ENCODE measurements around the gene PRKAG1.
A peak's percentile ranks its signal among the peaks of the same experiment; 100 is the strongest.

PRKAG1 gene

GRCh38 chr12:49000346-49000745 is 18.2 kb downstream of the PRKAG1 start:
- no peak for DNase-seq

DNA sequence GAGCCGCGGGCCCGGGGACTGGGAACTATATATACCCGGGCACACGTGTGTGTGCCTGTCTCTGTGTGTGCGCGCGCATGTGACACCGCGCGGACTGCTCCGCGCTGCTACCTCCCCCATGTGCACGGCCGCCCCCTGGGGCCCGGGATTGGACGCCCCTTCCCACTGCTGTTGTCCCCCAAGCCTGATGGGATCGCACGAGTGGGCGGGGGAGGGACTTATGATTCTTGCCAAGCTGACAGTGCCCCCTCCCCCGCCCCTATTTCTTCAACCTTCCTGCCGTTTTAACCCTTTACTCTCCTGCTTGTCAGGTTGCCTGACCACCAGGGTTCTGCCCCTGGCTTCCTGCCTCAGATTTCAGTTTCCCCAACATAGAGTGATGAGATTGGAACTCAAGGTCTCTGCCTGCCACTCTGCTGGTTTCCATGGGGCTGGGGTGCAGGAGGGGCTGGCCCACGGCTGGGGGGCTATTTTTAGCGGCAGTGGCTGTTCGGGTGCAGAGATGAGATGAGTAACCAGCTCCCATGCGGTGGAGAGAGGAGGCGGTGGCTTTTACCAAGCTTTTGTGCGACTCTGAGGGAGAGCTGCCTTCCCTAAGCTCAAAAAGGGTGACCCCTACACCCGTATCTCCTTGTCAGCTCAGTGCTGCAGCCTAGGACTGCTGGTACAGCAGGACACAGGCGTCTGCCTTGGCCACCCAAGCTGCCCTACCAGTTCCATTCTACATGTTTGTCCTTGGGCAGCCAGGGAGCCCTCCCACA is 19.0 kb downstream of the PRKAG1 start, which contains the start of gene DDN:
TSS of gene DDN (minus strand) at position 5 of the 761 bp plus-strand sequence. CDS start 88 bp downstream, outside the sequence.
- peak; percentile 46 for DNase-seq

DNA sequence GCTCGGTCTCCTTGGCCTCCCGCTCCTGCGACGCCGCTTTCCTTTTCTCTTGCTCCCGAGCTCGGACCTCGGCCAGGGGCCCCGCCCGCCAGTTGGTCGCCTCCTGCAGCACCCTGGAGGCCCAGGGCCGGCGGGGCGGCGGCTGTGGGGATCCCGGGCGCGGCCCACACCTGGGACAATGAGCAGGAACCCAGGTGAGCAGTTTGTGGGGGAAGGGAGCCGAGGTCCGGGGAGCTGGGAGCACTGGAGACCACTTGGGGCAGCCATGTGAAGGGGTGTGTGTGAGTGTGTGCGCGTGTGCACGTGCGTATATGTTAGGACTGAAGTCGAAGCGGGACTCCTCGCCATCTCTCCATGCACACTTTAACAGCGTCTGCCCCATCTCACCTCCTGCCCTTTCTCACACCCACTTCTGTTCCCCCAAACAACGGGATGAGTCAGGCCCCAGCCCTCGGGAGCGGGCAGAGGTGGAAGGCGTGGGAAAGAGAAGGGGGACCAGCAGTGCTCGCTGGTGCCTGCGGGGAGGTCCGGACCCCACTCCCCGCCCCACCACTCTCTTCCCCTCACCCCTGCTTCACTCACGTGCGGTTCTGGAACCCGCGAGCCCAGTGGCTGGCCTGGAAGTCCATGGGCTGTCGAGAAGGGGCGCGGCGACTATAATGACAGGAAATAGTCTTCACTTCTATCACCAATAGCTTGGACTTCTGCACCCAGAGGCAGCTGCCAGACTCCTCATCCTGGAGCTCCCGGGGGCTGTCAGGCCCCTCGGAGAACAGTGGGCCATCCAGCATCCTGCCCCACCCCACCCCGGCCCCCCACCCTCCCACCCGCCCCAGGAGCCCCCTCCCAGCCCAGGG is 19.9 kb downstream of the PRKAG1 start:
- peak in 1 of 2 donors; percentile 25 for DNase-seq

DNA sequence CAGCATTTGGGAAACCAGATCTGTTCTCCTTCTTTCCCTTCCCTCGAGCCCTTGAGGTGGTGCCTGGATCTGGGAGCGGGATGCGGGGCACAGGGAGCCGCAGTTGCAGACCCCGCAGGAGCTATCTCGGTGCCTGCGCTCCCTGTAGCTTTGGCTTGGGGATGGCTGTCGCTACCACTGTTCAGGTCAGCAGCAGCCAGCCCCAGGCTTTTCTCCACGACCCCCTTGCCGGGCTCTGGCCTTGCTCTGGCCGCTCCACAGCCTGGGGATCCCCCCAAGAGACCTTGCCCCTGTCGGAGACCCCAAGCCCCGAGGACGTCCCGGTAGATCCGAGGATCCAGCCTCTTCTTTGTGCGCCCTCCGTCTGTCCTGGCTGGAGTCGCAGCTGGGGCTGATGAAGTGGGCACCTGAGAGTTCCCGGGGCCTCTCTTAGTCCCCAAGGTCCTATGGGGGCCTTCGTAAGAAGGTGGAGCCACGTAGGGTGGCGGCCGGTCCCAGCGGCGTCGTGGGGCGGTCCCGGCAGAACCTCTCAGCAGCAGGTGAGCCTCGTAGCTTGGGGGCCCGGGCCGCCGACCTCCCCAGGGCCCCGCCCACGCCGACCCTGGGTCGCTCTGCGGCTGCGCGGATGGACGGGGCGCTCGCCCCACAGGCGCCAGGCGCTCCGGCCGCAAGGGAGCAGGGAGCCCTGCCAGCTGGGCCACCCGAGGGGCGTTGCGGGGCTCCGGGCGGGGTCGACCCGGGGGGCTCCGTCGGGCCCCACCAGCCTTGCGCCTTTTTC is 20.7 kb downstream of the PRKAG1 start:
- peak; percentile 37 to 56 for DNase-seq

DNA sequence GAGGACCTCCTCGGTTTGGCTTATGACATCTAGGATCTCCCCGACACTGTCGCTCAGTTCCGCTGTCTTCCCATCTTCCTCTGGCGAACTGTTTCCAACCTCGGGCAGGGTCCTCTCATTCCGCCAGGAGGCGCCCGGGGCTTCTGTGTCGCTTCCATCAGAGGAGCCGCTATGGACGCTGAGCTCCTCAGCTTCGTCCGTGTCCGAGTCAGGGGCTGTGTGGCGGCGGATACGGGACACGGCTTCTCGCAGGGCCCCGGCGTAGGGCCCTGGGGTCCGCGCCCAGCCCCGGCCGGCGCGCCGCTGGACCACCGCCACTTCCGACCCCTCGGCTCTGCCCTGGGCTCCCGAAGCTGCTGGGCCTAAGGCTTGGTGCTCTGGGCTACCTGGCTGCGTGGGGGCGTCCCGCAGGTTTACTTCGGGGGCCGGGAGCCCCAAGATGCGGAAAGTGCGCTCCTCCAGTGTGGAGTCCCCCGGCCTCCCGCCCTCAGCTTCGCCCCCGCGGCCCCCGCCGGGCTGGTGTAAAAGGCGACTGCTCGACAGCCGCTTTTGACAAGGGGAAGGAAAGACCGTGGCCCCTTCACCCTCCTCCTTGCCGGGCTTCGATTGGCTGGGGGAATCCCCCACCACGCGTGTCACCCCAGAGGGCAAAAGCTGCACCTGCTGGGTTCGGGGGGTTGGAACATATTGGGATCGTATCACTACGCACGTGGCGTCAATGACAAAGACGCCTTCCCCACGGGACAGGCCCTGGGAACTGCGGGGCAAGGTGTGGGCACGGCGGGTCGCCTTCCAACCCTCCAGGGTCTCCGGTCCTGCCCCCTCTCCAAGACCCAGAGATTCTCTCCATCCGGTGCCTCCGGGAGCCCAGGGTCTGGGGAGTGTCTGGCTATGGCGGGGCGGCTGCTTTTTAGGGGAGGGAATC is 21.5 kb downstream of the PRKAG1 start:
- peak; percentile 69 to 75 for DNase-seq

DNA sequence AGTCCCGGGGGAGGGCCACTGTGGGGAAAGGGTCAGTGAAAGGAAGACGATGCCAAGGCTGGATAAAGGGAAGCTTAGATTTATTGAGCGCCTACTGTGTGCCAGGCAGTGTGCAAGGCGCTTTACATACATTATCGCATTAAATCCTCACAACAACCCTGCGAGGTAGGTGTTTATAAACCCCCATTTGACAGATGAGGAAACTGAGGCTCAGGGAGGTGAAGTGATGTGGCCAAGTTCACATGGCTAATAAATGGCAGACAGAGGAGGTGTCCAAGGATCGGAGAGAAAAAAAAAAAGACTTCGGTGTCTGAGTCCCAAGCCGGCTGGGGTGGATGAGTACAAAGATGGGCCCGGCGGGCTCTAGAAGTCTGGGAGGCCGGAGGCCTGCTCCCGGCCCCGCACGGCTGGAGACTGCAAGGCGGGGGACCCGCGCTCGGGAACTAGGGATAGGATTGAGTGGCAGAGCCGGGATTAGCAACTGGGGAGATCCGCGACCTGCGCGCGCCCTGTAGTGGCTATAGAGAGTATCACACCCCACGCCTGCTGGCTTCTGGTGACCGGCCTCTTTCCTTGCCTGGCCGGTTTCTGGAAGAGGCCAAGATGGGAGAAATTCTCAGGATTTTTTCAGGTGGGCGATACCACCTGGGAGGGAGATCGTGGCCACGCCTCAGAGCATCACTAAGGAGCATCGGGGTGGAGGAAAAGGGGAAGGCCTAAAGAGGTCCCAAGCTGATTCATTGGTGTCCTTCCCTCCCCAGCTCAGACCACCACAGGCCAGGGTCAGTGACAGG is 23.3 kb downstream of the PRKAG1 start:
- DNase-seq, result peak; percentile 53 to 54

DNA sequence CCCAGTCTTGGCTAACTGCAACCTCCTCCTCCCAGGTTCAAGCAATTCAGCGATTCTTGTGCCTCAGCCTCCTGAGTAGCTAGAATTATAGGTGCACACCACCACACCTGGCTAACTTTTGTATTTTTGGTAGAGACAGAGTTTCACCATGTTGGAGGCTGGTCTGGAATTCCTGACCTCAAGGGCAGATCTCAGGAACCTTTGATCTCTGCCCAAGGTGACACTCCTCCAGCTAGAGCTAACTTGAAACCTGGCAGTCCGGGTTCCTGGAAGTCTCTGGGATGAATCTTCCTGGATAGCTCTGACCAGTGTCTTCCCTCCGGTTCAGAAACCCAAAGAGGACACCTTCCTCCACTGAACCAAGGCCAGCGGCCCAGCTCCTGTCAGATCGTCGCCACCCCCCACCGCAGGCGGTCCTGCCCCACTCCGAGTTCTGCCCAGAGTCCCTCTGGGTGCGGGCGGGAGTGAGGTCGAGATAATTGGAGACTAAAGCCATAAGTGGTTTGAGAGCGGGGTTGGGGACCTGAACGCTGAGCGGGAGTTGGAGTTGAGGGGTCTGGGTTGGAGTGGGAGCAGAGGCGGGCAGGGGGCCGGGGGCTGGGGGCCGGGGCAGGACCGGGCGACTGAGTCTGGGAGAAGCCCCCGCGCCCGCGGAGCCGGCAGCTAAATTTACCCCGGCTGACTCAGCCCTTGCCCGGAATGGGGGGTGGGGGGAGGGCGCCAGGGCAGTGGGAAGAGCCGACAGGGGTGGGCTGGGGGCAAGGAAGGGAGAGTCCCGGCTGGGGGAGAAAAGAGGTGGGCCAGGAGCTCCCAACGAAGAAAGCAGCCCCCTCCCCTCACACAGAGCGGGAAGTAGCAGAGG is 24.1 kb downstream of the PRKAG1 start:
- no peak for DNase-seq

DNA sequence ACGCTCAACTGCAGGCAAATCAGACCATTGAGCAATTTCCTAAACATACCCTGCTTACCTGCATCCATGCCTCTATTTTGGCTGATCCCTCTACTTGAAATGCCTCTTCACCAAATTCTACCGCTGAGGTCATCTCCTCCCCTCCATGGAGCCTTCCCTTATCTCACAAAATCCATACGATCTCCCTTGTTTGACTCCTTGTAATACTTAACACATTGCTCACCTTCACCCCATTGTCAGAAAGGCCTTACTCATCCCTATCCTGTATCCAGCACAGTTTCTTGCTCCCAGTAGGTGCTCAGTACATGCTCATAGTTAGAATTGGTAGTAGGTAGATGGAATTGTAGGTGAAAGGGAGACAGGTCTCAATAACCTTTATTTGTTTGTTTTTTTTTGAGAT is 24.8 kb downstream of the PRKAG1 start:
- no peak for DNase-seq

GRCh38 chr12:48991247-48992050 is 27.1 kb downstream of the PRKAG1 start:
- no peak for DNase-seq

- DNase-seq, result no peak
Observed at GRCh38 chr12:48990552-48990951, 28.0 kb downstream of the PRKAG1 start.

GRCh38 chr12:48988030-48988649 is 30.4 kb downstream of the PRKAG1 start:
- DNase-seq, result peak; percentile 66 to 75

DNA sequence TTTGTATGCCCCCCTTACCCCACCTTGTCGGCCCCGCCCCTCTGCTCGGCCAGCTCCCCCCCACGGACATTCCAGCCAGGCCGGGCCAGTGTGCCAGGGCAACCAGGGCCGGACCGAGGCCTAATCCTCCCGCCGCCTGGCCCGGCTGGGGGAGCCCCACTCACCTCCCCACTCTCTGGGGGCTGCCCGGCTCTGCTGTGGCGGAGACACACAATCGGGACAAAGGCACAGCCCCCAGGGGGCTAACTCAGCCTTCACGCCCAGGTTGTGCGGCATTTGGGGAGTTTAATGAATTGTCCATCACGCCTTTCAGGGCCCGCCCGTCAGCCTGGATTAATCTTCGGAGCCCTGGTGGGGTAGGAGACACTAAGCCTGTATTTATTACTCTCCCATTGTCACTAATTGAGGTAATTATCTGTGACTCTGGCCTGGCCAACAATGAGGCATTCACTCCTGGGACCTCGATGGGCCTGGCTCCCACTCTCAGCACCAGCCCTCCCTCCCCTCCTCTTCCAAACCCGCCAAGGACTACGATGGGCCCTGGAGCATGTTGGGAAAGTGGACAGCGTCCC is 31.8 kb downstream of the PRKAG1 start:
- DNase-seq, result no peak

- DNase-seq, result no peak
Observed at GRCh38 chr12:48985901-48986300, 32.7 kb downstream of the PRKAG1 start.

- DNase-seq, result no peak
Observed at GRCh38 chr12:48985475-48985897, 33.1 kb downstream of the PRKAG1 start.

GRCh38 chr12:48982397-48983080 is 36.0 kb downstream of the PRKAG1 start:
- DNase-seq, result no peak

DNA sequence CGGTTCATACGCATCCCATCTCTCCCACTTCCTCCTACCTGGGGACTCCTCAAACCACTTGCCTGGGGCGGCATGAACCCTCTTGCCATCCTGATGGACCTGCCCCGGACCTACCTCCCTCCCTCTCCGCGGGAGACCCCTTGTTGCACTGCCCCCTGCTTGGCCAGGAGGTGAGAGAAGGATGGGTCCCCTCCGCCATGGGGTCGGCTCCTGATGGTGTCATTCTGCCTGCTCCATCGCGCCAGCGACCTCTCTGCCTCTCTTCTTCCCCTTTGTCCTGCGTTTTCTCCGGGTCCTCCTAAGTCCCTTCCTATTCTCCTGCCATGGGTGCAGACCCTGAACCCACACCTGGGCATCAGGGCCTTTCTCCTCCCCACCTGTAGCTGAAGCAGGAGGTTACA is 36.8 kb downstream of the PRKAG1 start:
- DNase-seq, result no peak

- DNase-seq, result peak; percentile 50 to 57
Observed at GRCh38 chr12:48980953-48981756, 37.4 kb downstream of the PRKAG1 start.

Measured in CD4-positive, alpha-beta T cell treated with Interleukin-4 for 1 hour (primary cell).